ENCODE data around the gene CYLD. TPM values are rescaled to one million over a fixed set of nuclear protein-coding genes. Genes with fewer than 3 reads are reported as not detected.

The CYLD gene
- total RNA-seq, 1 experiment from 2014 or later = 11.9 TPM

DNA sequence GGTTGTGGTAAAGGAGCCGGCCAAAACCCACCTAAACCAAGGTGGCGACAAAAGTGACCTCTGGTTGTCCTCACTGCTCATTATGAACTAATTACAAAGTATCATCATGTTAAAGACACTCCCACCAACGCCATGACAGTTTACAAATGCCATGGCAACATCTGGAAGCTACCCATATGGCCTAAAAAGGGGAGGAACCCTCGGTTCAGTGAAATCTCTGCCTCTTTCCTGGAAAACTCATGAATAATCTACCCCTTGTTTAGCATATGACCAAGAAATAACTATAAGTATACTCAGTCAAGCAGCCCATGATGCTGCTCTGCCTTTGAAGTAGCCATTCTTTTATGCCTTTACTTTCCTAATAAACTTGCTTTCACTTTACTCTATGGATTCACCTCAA is 72.2 kb downstream of the CYLD start:
- no peaks in the 10 kb centered on the region for H3K4me1 ChIP-seq (ENCODE audit: control insufficient read depth in 1 of 2, insufficient read depth in 2 of 2, low read length in 2 of 2)
- H3K27me3 ChIP-seq (ENCODE audit: insufficient read depth, low read length) = no peaks in the 10 kb centered on the region
- no peaks in the 10 kb centered on the region for H3K9me3 ChIP-seq (ENCODE audit: control insufficient read depth in 1 of 2, insufficient read depth in 1 of 2, low read depth in 1 of 2, low read length in 2 of 2)
- POLR2A ChIA-PET = no interaction called here
- intact Hi-C loops (cut with micrococcal nuclease) = no loop called here
- no peak overlapping the region for H2AFZ ChIP-seq (ENCODE audit: low read depth, low read length, poor library complexity, severe bottlenecking)
- H3K4me3 ChIP-seq (replicated peaks in 1 of 2; ENCODE audit: low read depth in 1 of 2, low read length in 2 of 2) = no peak overlapping the region
- no peaks in the 10 kb centered on the region for H3K36me3 ChIP-seq (ENCODE audit: control insufficient read depth in 1 of 2, insufficient read depth in 2 of 2, low read length in 2 of 2)
- H4K20me1 ChIP-seq (ENCODE audit: insufficient read depth) = no peaks in the 10 kb centered on the region
- TF ChIP-seq JUND (IDR thresholded peaks at IDR 0.05) (no peak), EZH2 (IDR thresholded peaks at IDR 0.05) (no peak), POLR2A (IDR thresholded peaks at IDR 0.05; ENCODE audit: borderline replicate concordance, extremely low read depth, insufficient read depth, insufficient read length) (no peak), YY1 (IDR thresholded peaks at IDR 0.05; ENCODE audit: extremely low read depth, insufficient replicate concordance, low read depth, low read length) (no peak), EZH2phosphoT487 (IDR thresholded peaks at IDR 0.05; ENCODE audit: borderline replicate concordance) (no peak), CBX3 (IDR thresholded peaks at IDR 0.05; ENCODE audit: low read depth) (no peak), SRF (IDR thresholded peaks at IDR 0.05; ENCODE audit: low read depth) (no peak), SP1 (IDR thresholded peaks at IDR 0.05; ENCODE audit: low read depth) (no peak), EGR1 (IDR thresholded peaks at IDR 0.05; ENCODE audit: low read depth) (no peak), ZNF274 (IDR thresholded peaks at IDR 0.05; ENCODE audit: low read depth, low read length) (no peak), ZFX (IDR thresholded peaks at IDR 0.05) (no peak), POLR2AphosphoS5 (IDR thresholded peaks at IDR 0.05; ENCODE audit: low read depth, low read length) (no peak), TCF7L2 (IDR thresholded peaks at IDR 0.05; ENCODE audit: borderline replicate concordance, extremely low read depth, insufficient read depth, insufficient read length) (no peak), ELF1 (IDR thresholded peaks at IDR 0.05; ENCODE audit: borderline replicate concordance, low read depth) (no peak), SIN3A (IDR thresholded peaks at IDR 0.05; ENCODE audit: low read depth) (no peak), FOSL1 (IDR thresholded peaks at IDR 0.05; ENCODE audit: low read depth) (no peak)
- TF ChIP-seq, protein P1, sequence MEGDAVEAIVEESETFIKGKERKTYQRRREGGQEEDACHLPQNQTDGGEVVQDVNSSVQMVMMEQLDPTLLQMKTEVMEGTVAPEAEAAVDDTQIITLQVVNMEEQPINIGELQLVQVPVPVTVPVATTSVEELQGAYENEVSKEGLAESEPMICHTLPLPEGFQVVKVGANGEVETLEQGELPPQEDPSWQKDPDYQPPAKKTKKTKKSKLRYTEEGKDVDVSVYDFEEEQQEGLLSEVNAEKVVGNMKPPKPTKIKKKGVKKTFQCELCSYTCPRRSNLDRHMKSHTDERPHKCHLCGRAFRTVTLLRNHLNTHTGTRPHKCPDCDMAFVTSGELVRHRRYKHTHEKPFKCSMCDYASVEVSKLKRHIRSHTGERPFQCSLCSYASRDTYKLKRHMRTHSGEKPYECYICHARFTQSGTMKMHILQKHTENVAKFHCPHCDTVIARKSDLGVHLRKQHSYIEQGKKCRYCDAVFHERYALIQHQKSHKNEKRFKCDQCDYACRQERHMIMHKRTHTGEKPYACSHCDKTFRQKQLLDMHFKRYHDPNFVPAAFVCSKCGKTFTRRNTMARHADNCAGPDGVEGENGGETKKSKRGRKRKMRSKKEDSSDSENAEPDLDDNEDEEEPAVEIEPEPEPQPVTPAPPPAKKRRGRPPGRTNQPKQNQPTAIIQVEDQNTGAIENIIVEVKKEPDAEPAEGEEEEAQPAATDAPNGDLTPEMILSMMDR (IDR thresholded peaks at IDR 0.05 in 2 of 3, conservative IDR thresholded peaks at IDR 0.05 in 1 of 3; ENCODE audit: borderline replicate concordance in 1 of 3, insufficient read depth in 1 of 3, low read depth in 2 of 3, low read length in 2 of 3) = no peak
- TF ChIP-seq, protein P2, sequence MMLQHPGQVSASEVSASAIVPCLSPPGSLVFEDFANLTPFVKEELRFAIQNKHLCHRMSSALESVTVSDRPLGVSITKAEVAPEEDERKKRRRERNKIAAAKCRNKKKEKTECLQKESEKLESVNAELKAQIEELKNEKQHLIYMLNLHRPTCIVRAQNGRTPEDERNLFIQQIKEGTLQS (IDR thresholded peaks at IDR 0.05) = no peak
- TF ChIP-seq, protein P3, sequence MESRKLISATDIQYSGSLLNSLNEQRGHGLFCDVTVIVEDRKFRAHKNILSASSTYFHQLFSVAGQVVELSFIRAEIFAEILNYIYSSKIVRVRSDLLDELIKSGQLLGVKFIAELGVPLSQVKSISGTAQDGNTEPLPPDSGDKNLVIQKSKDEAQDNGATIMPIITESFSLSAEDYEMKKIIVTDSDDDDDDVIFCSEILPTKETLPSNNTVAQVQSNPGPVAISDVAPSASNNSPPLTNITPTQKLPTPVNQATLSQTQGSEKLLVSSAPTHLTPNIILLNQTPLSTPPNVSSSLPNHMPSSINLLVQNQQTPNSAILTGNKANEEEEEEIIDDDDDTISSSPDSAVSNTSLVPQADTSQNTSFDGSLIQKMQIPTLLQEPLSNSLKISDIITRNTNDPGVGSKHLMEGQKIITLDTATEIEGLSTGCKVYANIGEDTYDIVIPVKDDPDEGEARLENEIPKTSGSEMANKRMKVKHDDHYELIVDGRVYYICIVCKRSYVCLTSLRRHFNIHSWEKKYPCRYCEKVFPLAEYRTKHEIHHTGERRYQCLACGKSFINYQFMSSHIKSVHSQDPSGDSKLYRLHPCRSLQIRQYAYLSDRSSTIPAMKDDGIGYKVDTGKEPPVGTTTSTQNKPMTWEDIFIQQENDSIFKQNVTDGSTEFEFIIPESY (IDR thresholded peaks at IDR 0.05; ENCODE audit: extremely low read depth, insufficient replicate concordance, low read length) = no peak
- TF ChIP-seq, protein P4, sequence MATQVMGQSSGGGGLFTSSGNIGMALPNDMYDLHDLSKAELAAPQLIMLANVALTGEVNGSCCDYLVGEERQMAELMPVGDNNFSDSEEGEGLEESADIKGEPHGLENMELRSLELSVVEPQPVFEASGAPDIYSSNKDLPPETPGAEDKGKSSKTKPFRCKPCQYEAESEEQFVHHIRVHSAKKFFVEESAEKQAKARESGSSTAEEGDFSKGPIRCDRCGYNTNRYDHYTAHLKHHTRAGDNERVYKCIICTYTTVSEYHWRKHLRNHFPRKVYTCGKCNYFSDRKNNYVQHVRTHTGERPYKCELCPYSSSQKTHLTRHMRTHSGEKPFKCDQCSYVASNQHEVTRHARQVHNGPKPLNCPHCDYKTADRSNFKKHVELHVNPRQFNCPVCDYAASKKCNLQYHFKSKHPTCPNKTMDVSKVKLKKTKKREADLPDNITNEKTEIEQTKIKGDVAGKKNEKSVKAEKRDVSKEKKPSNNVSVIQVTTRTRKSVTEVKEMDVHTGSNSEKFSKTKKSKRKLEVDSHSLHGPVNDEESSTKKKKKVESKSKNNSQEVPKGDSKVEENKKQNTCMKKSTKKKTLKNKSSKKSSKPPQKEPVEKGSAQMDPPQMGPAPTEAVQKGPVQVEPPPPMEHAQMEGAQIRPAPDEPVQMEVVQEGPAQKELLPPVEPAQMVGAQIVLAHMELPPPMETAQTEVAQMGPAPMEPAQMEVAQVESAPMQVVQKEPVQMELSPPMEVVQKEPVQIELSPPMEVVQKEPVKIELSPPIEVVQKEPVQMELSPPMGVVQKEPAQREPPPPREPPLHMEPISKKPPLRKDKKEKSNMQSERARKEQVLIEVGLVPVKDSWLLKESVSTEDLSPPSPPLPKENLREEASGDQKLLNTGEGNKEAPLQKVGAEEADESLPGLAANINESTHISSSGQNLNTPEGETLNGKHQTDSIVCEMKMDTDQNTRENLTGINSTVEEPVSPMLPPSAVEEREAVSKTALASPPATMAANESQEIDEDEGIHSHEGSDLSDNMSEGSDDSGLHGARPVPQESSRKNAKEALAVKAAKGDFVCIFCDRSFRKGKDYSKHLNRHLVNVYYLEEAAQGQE (IDR thresholded peaks at IDR 0.05; ENCODE audit: low read depth) = no peak
- no peak overlapping the region for H3K27ac ChIP-seq (ENCODE audit: low read depth, low read length)
- RAD21 ChIA-PET (ENCODE audit: low non-redundant PET in 1 of 2, low total read pairs in 2 of 2, uncharacterized antibody in 2 of 2, unreplicated experiment in 2 of 2) = no interaction called here
- BruUV-seq (replicated peaks) = no TSS peak
- H3K4me2 ChIP-seq (ENCODE audit: low read length) = no peak overlapping the region
- no peaks in the 10 kb centered on the region for H3K79me2 ChIP-seq (ENCODE audit: insufficient read depth, low read length)
- CTCF ChIA-PET = interaction anchor here (1.6 kb wide), 1 partner anchor 8 kb away, joined by 18 read pairs; no protein-coding TSS in a partner anchor
- DNase-seq (ENCODE audit: low read depth, low spot score) = no peak
- ATAC-seq = no peak
- H3K9me2 ChIP-seq (ENCODE audit: insufficient read depth) = no peaks in the 10 kb centered on the region
- no peak overlapping the region for H3K9ac ChIP-seq (ENCODE audit: low read length)
